SIG-M5 (cell line): ENCODE results near the gene OR6C2.
"Not testable (repeated sequence)": the region's sequence is repeated elsewhere in the genome, so short reads cannot be mapped to it uniquely, and the experiment has no call there.

ENCODE experiments used
- DNase-seq: peaks from one replicate; lab custom pipeline; 2025; lab: John Stamatoyannopoulos, UW

OR6C2 gene

GRCh38 chr12:55472264-55472663 is 28.4 kb downstream of the OR6C2 start:
- no peak for DNase-seq

- not testable (repeated sequence) for DNase-seq
Measured at GRCh38 chr12:55479136-55479535, 35.3 kb downstream of the OR6C2 start.

GRCh38 chr12:55484284-55484683 is 40.4 kb downstream of the OR6C2 start:
- DNase-seq, result not testable (repeated sequence)

- no peak for DNase-seq
Measured at GRCh38 chr12:55492078-55492477, 48.2 kb downstream of the OR6C2 start, which contains the start of gene OR6C68. Gene OR6C68 (plus strand): TSS chr12:55492378. CDS start chr12:55492378, 0 bp downstream.

GRCh38 chr12:55495490-55495889 is 51.6 kb downstream of the OR6C2 start:
- DNase-seq, result no peak

GRCh38 chr12:55499231-55499630 is 55.4 kb downstream of the OR6C2 start:
- no peak for DNase-seq

GRCh38 chr12:55499810-55500252 is 56.0 kb downstream of the OR6C2 start:
- no peak for DNase-seq

- DNase-seq, result no peak
Measured at GRCh38 chr12:55501601-55502000, 57.7 kb downstream of the OR6C2 start.
